Measurements from ENCODE around the gene IRAK1.
A peak's percentile ranks its signal among the peaks of the same experiment; 100 is the strongest.

DNA sequence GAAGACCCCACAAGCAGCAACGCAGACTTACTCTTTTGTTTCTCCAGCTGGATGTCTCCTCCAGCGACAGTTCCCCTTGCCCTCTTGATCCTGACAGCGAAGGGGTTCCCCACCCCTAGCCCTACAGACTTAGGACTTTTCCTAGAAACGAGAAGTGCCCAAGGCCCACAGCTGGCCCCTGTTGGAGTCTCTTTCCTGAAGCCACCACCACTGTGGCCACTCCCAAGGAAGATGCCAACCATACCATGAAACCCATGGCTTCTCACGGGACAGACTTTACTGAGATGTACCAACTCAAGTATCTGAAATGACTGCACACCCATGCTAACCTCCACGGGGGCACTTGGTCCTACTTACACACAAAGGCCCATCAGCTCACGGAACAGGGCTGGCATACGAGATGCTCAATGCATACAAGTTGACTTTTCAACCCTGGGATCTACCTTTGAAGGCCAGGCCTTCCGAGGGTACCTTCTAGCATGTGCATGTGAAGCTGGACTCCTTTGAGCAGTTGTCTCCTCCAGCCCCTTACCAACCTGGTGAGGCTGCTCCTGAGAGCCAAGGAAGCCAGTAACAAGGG is 924 bp upstream of the IRAK1 start:
- TF ChIP-seq, protein P1, sequence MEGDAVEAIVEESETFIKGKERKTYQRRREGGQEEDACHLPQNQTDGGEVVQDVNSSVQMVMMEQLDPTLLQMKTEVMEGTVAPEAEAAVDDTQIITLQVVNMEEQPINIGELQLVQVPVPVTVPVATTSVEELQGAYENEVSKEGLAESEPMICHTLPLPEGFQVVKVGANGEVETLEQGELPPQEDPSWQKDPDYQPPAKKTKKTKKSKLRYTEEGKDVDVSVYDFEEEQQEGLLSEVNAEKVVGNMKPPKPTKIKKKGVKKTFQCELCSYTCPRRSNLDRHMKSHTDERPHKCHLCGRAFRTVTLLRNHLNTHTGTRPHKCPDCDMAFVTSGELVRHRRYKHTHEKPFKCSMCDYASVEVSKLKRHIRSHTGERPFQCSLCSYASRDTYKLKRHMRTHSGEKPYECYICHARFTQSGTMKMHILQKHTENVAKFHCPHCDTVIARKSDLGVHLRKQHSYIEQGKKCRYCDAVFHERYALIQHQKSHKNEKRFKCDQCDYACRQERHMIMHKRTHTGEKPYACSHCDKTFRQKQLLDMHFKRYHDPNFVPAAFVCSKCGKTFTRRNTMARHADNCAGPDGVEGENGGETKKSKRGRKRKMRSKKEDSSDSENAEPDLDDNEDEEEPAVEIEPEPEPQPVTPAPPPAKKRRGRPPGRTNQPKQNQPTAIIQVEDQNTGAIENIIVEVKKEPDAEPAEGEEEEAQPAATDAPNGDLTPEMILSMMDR (tag by site-specific recombination; IDR thresholded peaks at IDR 0.05) = no peak
- no peak for TF ChIP-seq ZNF560 (tag by site-specific recombination; IDR thresholded peaks at IDR 0.05; ENCODE audit: borderline replicate concordance)
- TF ChIP-seq ZNF561 (tag by site-specific recombination; IDR thresholded peaks at IDR 0.05; ENCODE audit: borderline replicate concordance) = no peak
- TF ChIP-seq RBAK (tag by site-specific recombination; IDR thresholded peaks at IDR 0.05) = no peak
- TF ChIP-seq, protein P2, sequence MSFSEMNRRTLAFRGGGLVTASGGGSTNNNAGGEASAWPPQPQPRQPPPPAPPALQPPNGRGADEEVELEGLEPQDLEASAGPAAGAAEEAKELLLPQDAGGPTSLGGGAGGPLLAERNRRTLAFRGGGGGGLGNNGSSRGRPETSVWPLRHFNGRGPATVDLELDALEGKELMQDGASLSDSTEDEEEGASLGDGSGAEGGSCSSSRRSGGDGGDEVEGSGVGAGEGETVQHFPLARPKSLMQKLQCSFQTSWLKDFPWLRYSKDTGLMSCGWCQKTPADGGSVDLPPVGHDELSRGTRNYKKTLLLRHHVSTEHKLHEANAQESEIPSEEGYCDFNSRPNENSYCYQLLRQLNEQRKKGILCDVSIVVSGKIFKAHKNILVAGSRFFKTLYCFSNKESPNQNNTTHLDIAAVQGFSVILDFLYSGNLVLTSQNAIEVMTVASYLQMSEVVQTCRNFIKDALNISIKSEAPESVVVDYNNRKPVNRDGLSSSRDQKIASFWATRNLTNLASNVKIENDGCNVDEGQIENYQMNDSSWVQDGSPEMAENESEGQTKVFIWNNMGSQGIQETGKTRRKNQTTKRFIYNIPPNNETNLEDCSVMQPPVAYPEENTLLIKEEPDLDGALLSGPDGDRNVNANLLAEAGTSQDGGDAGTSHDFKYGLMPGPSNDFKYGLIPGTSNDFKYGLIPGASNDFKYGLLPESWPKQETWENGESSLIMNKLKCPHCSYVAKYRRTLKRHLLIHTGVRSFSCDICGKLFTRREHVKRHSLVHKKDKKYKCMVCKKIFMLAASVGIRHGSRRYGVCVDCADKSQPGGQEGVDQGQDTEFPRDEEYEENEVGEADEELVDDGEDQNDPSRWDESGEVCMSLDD (tag by site-specific recombination; IDR thresholded peaks at IDR 0.05) = no peak
- TF ChIP-seq, protein P3, sequence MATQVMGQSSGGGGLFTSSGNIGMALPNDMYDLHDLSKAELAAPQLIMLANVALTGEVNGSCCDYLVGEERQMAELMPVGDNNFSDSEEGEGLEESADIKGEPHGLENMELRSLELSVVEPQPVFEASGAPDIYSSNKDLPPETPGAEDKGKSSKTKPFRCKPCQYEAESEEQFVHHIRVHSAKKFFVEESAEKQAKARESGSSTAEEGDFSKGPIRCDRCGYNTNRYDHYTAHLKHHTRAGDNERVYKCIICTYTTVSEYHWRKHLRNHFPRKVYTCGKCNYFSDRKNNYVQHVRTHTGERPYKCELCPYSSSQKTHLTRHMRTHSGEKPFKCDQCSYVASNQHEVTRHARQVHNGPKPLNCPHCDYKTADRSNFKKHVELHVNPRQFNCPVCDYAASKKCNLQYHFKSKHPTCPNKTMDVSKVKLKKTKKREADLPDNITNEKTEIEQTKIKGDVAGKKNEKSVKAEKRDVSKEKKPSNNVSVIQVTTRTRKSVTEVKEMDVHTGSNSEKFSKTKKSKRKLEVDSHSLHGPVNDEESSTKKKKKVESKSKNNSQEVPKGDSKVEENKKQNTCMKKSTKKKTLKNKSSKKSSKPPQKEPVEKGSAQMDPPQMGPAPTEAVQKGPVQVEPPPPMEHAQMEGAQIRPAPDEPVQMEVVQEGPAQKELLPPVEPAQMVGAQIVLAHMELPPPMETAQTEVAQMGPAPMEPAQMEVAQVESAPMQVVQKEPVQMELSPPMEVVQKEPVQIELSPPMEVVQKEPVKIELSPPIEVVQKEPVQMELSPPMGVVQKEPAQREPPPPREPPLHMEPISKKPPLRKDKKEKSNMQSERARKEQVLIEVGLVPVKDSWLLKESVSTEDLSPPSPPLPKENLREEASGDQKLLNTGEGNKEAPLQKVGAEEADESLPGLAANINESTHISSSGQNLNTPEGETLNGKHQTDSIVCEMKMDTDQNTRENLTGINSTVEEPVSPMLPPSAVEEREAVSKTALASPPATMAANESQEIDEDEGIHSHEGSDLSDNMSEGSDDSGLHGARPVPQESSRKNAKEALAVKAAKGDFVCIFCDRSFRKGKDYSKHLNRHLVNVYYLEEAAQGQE (tag by site-specific recombination; IDR thresholded peaks at IDR 0.05) = no peak
- TF ChIP-seq ZNF792 (tag by site-specific recombination; IDR thresholded peaks at IDR 0.05) = no peak
- TF ChIP-seq ZFP3 (tag by site-specific recombination; IDR thresholded peaks at IDR 0.05; ENCODE audit: low read depth) = no peak
- no peak for TF ChIP-seq KLF1 (tag by site-specific recombination; IDR thresholded peaks at IDR 0.05)
- no peak for TF ChIP-seq ZNF121 (tag by site-specific recombination; IDR thresholded peaks at IDR 0.05)
- TF ChIP-seq, protein P4, sequence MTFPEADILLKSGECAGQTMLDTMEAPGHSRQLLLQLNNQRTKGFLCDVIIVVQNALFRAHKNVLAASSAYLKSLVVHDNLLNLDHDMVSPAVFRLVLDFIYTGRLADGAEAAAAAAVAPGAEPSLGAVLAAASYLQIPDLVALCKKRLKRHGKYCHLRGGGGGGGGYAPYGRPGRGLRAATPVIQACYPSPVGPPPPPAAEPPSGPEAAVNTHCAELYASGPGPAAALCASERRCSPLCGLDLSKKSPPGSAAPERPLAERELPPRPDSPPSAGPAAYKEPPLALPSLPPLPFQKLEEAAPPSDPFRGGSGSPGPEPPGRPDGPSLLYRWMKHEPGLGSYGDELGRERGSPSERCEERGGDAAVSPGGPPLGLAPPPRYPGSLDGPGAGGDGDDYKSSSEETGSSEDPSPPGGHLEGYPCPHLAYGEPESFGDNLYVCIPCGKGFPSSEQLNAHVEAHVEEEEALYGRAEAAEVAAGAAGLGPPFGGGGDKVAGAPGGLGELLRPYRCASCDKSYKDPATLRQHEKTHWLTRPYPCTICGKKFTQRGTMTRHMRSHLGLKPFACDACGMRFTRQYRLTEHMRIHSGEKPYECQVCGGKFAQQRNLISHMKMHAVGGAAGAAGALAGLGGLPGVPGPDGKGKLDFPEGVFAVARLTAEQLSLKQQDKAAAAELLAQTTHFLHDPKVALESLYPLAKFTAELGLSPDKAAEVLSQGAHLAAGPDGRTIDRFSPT (tag by site-specific recombination; IDR thresholded peaks at IDR 0.05) = 0 out of 2 replicates have a peak, but pooled peaks have one; percentile 3
- no peak for TF ChIP-seq ZNF354C (tag by site-specific recombination; IDR thresholded peaks at IDR 0.05; ENCODE audit: borderline replicate concordance, low read depth)
